GM11168 (cell line): ENCODE measurements around the gene RIGI.
"Not testable (repeated sequence)": the region's sequence is repeated elsewhere in the genome, so short reads cannot be mapped to it uniquely, and the experiment has no call there.

Experiments
- in situ Hi-C: fragments of 300-500 bp; cut with MboI; formaldehyde crosslinking; loops from one replicate; pipeline ENCODE4 v1.12.0; 2022; ENCODE audit warnings: low sequenced_read_pairs; ENCODE audit not compliant: unreplicated experiment

The RIGI gene

GRCh38 chr9:32533816-32534215, 7.8 kb upstream of the RIGI start:
- in situ Hi-C loops = no loop called here

GRCh38 chr9:32533336-32533735, 7.3 kb upstream of the RIGI start:
- in situ Hi-C loops = no loop called here

- in situ Hi-C loops = no loop called here
Observed at GRCh38 chr9:32526707-32527048, 682 bp upstream of the RIGI start.

GRCh38 chr9:32525709-32526030, 326 bp downstream of the RIGI start:
- in situ Hi-C loops = no loop called here

GRCh38 chr9:32524892-32525708, 896 bp downstream of the RIGI start:
- in situ Hi-C loops = no loop called here

- in situ Hi-C loops = not testable (repeated sequence)
Observed at GRCh38 chr9:32524558-32524891, 1.5 kb downstream of the RIGI start.

- in situ Hi-C loops = no loop called here
Observed at GRCh38 chr9:32523910-32524309, 2.1 kb downstream of the RIGI start.

- in situ Hi-C loops = no loop called here
Observed at GRCh38 chr9:32518276-32518675, 7.7 kb downstream of the RIGI start.

- in situ Hi-C loops = no loop called here
Observed at GRCh38 chr9:32516241-32516640, 9.8 kb downstream of the RIGI start.

- in situ Hi-C loops = no loop called here
Observed at GRCh38 chr9:32508728-32509127, 17.3 kb downstream of the RIGI start.

GRCh38 chr9:32503008-32503407, 23.0 kb downstream of the RIGI start:
- in situ Hi-C loops = no loop called here

- in situ Hi-C loops = no loop called here
Observed at GRCh38 chr9:32502464-32502863, 23.5 kb downstream of the RIGI start.

GRCh38 chr9:32501868-32502267, 24.1 kb downstream of the RIGI start:
- in situ Hi-C loops = no loop called here

GRCh38 chr9:32500768-32501167, 25.2 kb downstream of the RIGI start:
- in situ Hi-C loops = no loop called here

GRCh38 chr9:32497921-32498320, 28.1 kb downstream of the RIGI start:
- in situ Hi-C loops = no loop called here

GRCh38 chr9:32490601-32491000, 35.4 kb downstream of the RIGI start:
- in situ Hi-C loops = no loop called here

- in situ Hi-C loops = no loop called here
Observed at GRCh38 chr9:32487981-32488380, 38.0 kb downstream of the RIGI start.

- in situ Hi-C loops = no loop called here
Observed at GRCh38 chr9:32486839-32487562, 39.0 kb downstream of the RIGI start.

- in situ Hi-C loops = no loop called here
Observed at GRCh38 chr9:32483343-32483742, 42.7 kb downstream of the RIGI start.
